GM23338 (cell line): ENCODE data around the gene FASN.

ENCODE experiments used
- CREB1 ChIP-seq: fragments of 250-450 bp; sonication (Bioruptor Pico); IDR thresholded peaks from 2 replicates; pipeline ENCODE4 v1.5.0; 2020; ENCODE audit warnings: low read depth, mild to moderate bottlenecking, moderate library complexity
- EZH2 ChIP-seq: fragments of 200-600 bp; sonication (generic); IDR thresholded peaks from one replicate; pipeline ENCODE4 v1.8.0; 2017; ENCODE audit warnings: antibody characterized with exemption, mild to moderate bottlenecking, low read depth; ENCODE audit not compliant: unreplicated experiment
- EZH2phosphoT487 ChIP-seq: fragments of 200-600 bp; sonication (generic); IDR thresholded peaks from one replicate; pipeline ENCODE4 v1.8.1; 2018; ENCODE audit warnings: antibody characterized with exemption; ENCODE audit not compliant: unreplicated experiment
- POLR2AphosphoS5 ChIP-seq: IDR thresholded peaks from 2 replicates; pipeline ENCODE4 v1.6.1; 2016; ENCODE audit warnings: antibody characterized with exemption, low read depth
- ZNF331 ChIP-seq: fragments of 250-450 bp; sonication (Bioruptor Pico); IDR thresholded peaks from 2 replicates; pipeline ENCODE4 v1.5.0; 2020; ENCODE audit warnings: low read depth, mild to moderate bottlenecking, moderate library complexity
- TF ChIP-seq, protein P1 (sequence below): IDR thresholded peaks from 2 replicates; pipeline ENCODE4 v1.6.1; 2016; ENCODE audit warnings: antibody characterized with exemption
- TF ChIP-seq, protein P2 (sequence below), 2 experiments: fragments of 200-600 bp in 1 of 2; sonication (generic) in 1 of 2; conservative IDR thresholded peaks; 2 replicates each; pipeline versions ENCODE4 v1.5.1 to v1.6.1; 2016 to 2017; ENCODE audit warnings: antibody characterized with exemption in 2 of 2, low read depth in 2 of 2, mild to moderate bottlenecking in 2 of 2, moderate library complexity in 1 of 2
- TF ChIP-seq, protein P3 (sequence below): IDR thresholded peaks from one replicate; pipeline ENCODE4 v1.6.1; 2018; ENCODE audit warnings: antibody characterized with exemption; ENCODE audit not compliant: unreplicated experiment

DNA sequence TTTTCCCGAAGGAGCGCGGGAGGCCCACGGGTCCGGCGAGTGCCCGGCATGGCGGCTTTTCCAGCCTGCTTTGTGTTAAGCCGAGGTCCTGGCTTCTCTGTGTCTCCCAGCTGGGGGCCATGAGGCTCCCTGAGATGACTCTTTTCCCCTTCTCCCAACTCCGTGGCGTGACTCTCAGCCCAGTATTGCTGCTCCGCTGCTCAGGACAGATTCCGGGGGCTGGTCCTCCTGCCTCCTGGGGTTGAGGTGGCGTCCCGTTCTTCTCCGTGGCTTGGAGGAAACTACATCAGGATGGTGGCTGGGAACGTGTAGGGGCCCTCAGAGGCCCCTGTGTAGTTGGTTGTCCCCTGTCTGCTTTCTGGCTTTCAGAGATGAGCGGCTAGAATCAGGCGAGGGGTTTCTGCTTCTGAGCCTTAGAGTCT, 45.4 kb downstream of the FASN start:
- no peak for TF ChIP-seq ZNF331
- no peak for TF ChIP-seq EZH2
- TF ChIP-seq, protein P1, sequence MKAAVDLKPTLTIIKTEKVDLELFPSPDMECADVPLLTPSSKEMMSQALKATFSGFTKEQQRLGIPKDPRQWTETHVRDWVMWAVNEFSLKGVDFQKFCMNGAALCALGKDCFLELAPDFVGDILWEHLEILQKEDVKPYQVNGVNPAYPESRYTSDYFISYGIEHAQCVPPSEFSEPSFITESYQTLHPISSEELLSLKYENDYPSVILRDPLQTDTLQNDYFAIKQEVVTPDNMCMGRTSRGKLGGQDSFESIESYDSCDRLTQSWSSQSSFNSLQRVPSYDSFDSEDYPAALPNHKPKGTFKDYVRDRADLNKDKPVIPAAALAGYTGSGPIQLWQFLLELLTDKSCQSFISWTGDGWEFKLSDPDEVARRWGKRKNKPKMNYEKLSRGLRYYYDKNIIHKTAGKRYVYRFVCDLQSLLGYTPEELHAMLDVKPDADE = no peak
- TF ChIP-seq, protein P2, sequence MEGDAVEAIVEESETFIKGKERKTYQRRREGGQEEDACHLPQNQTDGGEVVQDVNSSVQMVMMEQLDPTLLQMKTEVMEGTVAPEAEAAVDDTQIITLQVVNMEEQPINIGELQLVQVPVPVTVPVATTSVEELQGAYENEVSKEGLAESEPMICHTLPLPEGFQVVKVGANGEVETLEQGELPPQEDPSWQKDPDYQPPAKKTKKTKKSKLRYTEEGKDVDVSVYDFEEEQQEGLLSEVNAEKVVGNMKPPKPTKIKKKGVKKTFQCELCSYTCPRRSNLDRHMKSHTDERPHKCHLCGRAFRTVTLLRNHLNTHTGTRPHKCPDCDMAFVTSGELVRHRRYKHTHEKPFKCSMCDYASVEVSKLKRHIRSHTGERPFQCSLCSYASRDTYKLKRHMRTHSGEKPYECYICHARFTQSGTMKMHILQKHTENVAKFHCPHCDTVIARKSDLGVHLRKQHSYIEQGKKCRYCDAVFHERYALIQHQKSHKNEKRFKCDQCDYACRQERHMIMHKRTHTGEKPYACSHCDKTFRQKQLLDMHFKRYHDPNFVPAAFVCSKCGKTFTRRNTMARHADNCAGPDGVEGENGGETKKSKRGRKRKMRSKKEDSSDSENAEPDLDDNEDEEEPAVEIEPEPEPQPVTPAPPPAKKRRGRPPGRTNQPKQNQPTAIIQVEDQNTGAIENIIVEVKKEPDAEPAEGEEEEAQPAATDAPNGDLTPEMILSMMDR (conservative IDR thresholded peaks at IDR 0.05; ENCODE audit: low read depth in 2 of 2) = no peak
- no peak for TF ChIP-seq POLR2AphosphoS5
- TF ChIP-seq EZH2phosphoT487 = no peak
- TF ChIP-seq, protein P3, sequence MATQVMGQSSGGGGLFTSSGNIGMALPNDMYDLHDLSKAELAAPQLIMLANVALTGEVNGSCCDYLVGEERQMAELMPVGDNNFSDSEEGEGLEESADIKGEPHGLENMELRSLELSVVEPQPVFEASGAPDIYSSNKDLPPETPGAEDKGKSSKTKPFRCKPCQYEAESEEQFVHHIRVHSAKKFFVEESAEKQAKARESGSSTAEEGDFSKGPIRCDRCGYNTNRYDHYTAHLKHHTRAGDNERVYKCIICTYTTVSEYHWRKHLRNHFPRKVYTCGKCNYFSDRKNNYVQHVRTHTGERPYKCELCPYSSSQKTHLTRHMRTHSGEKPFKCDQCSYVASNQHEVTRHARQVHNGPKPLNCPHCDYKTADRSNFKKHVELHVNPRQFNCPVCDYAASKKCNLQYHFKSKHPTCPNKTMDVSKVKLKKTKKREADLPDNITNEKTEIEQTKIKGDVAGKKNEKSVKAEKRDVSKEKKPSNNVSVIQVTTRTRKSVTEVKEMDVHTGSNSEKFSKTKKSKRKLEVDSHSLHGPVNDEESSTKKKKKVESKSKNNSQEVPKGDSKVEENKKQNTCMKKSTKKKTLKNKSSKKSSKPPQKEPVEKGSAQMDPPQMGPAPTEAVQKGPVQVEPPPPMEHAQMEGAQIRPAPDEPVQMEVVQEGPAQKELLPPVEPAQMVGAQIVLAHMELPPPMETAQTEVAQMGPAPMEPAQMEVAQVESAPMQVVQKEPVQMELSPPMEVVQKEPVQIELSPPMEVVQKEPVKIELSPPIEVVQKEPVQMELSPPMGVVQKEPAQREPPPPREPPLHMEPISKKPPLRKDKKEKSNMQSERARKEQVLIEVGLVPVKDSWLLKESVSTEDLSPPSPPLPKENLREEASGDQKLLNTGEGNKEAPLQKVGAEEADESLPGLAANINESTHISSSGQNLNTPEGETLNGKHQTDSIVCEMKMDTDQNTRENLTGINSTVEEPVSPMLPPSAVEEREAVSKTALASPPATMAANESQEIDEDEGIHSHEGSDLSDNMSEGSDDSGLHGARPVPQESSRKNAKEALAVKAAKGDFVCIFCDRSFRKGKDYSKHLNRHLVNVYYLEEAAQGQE = no peak
- TF ChIP-seq CREB1 (CRISPR knock-in tag) = no peak
